Activated naive CD4-positive, alpha-beta T cell treated with anti-CD3 and anti-CD28 coated beads for 36 hours (primary cell): ENCODE data around the gene RRBP1. TPM values are rescaled to one million over a fixed set of nuclear protein-coding genes. Genes with fewer than 3 reads are reported as not detected.

Source experiments
- CTCF ChIA-PET: fragments of 350-600 bp; sonication (Branson Sonifier 250); formaldehyde crosslinking; loops from one replicate; lab custom pipeline; 2021; ENCODE audit warnings: antibody characterized with exemption; lab: Charles Lee
- DNase-seq: peaks from one replicate; pipeline ENCODE4 v3.0.0-alpha.2; 2020
- H3K27ac Mint-ChIP-seq: one replicate; pipeline ENCODE4 v1.8.0; 2021; ENCODE audit warnings: mild to moderate bottlenecking, mixed read lengths
- H3K27me3 Mint-ChIP-seq: one replicate; pipeline ENCODE4 v1.8.0; 2021; ENCODE audit warnings: low read depth, mixed read lengths
- H3K36me3 Mint-ChIP-seq: one replicate; pipeline ENCODE4 v1.8.0; 2021; ENCODE audit warnings: low read depth, mixed read lengths
- H3K4me1 Mint-ChIP-seq: one replicate; pipeline ENCODE4 v1.8.0; 2021; ENCODE audit warnings: low read depth, mixed read lengths
- H3K4me3 Mint-ChIP-seq: one replicate; pipeline ENCODE4 v1.8.0; 2021; ENCODE audit warnings: mild to moderate bottlenecking, moderate library complexity, mixed read lengths
- H3K9me3 Mint-ChIP-seq: one replicate; pipeline ENCODE4 v1.8.0; 2021; ENCODE audit warnings: mixed read lengths
- intact Hi-C: fragments of 100-400 bp; cut with micrococcal nuclease; formaldehyde crosslinking; loops from one replicate; pipeline ENCODE4 v1.15.1; 2023
- total RNA-seq, 2 experiments: library from RNA; stranded (reverse); gene quantifications; one replicate each; pipeline ENCODE4 v1.2.3, GENCODE V29; 2021

RRBP1 gene
- total RNA-seq, 2 experiments from 2014 or later, result 19.6 to 20.0 TPM

DNA sequence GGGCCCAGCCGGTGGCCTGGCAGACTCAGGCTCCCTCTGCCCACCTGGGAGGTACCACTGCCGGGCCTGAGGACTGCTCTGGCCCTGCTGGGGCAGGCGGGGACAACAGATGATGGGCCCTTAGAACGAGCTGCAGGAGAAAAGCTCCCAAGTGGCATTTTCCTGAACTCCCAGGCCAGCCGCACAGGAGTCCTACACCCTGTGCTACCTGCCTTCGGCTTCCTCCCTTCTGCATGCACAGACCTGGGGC is 70.8 kb downstream of the RRBP1 start:
- H3K4me1 Mint-ChIP-seq, result peaks cover 34% of the 10 kb centered on the region
- H3K27ac Mint-ChIP-seq, result peak overlapping the region; percentile 63
- DNase-seq, result peak; percentile 44
- CTCF ChIA-PET, result interaction anchor here (0.8 to 1.7 kb wide), 5 partner anchors 29 to 106 kb away, joined by 3 to 12 read pairs (median 4); partner anchors contain the start of gene RRBP1
- H3K4me3 Mint-ChIP-seq, result peak overlapping the region; percentile 38
- intact Hi-C loops, result loop anchor here (5.0 kb wide), 1 partner anchor 356 kb away; the partner anchor contains the start of genes MGME1 and SNX5
- no peaks in the 10 kb centered on the region for H3K9me3 Mint-ChIP-seq
- peaks cover 10% of the 10 kb centered on the region for H3K36me3 Mint-ChIP-seq
- H3K27me3 Mint-ChIP-seq, result no peaks in the 10 kb centered on the region

DNA sequence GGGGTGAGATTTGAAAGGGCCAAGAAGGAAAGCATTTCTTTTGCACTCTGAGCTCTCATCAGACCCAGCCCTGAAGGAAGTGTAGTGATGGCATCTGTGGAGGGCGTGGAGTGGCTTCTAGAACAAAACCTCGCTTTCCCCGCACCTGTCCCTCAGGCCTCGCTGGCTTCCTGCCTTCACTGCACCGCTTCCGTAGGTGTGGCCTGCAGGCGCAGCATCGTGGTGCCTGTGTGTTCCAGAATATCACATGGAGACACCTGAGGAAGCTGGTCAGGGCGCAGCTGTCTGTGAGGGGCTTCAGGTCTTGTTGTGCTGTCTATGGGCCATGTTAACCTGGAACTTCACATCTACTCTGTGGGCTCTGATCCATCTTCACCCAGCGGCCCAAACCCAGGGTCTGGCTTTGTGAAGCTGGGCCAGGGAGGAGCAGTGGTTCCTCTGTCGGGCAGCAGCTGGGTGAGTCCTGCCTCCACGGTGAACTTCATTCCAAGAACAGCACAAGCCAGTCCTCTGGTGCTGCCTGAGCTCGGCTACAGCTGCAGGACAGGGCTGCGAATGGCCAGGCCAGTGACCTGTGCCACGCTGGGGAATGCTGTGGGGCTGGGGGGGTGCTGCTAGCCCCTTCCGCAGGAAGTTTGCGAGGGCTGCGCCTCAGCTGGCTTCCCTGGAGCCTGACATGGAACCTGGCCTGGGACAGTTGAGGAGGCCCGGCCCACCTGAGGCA is 71.3 kb downstream of the RRBP1 start:
- Mint-ChIP-seq H3K4me1 (peaks cover 34% of the 10 kb centered on the region), H3K4me3 (peak overlapping the region; percentile 51), H3K9me3 (no peaks in the 10 kb centered on the region), H3K27ac (peak overlapping the region; percentile 63), H3K36me3 (peaks cover 10% of the 10 kb centered on the region), H3K27me3 (no peaks in the 10 kb centered on the region)
- DNase-seq, result peak; percentile 81
- intact Hi-C loops, result loop anchor here (1.0 to 5.0 kb wide), 3 partner anchors 39 to 357 kb away; partner anchors contain the start of genes MGME1, RRBP1 and SNX5
- CTCF ChIA-PET, result interaction anchor here (0.8 to 1.7 kb wide), 6 partner anchors 28 to 179 kb away, joined by 3 to 12 read pairs (median 4); partner anchors contain the start of gene RRBP1

DNA sequence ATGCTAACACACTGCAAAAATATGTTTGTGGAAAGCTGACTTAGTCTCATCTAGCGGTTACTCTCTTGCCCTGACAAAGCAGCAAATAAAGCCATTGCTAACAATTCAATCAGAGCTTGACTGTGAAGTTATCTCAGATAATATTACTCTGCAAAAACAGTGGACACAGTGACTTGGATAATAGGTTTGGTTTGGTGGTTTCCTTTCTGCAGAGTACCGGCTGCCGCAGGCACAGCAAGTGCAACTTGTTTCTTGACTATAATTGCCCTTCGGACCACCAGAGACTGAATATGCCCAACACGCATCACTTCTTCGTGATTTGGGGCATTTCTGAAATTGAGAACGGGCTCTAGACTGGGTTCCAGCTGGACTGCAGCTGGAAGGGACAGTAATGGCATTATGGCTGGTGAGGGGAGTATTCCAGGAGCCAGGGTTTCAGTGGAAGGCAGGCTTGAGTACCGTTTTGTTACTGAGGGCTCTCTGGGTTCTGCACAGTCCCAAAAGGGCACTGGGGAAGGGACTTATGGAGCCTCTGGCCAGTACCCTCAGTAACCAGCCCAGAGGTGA is 72.1 kb downstream of the RRBP1 start:
- Mint-ChIP-seq H3K9me3 (no peaks in the 10 kb centered on the region), H3K4me1 (peaks cover 34% of the 10 kb centered on the region), H3K27me3 (no peaks in the 10 kb centered on the region), H3K27ac (peak overlapping the region; percentile 63), H3K4me3 (no peak overlapping the region), H3K36me3 (peaks cover 12% of the 10 kb centered on the region)
- DNase-seq, result no peak
- CTCF ChIA-PET, result interaction anchor here (0.8 to 1.7 kb wide), 5 partner anchors 27 to 178 kb away, joined by 3 to 12 read pairs (median 3); partner anchors contain the start of gene RRBP1
- intact Hi-C loops, result loop anchor here (1.0 to 5.0 kb wide), 3 partner anchors 39 to 357 kb away; partner anchors contain the start of genes MGME1, RRBP1 and SNX5

DNA sequence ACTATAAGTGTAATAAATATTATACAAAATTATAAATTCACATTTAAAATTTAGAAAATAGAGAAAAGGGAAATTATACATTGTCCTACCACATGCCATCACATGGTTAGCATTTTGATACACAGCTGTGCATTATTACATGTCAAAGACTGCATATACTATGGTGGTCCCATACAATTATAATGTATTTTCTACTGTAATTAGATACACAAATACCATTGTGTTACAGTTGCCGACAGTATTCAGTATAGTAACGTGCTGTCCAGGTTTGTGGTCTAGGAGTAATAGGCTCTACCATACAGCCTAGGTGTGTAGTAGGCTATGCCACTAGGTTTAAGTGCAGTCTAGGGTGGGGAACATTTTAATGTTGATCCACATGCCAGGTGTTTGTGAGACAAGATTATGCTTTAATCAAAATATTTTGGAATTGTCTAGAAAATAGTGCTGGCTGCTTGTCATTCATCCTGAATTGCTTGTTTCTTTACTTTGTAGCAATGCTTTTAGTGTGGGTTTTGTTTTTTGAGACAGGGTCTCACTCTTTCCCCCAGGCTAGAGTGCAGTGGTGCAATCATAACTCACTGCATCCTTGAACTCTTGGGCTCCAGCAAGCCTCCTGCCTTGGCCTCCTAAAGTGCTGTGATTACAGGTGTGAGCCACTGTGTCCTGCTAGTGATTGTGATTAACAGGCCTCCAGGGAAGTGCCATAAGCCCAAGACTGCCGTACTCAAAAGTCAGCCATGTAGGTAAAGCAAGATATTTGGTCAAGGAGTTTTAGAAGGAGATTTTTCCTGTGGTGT is 73.1 kb downstream of the RRBP1 start:
- CTCF ChIA-PET, result no interaction called here
- Mint-ChIP-seq H3K27me3 (no peaks in the 10 kb centered on the region), H3K9me3 (no peaks in the 10 kb centered on the region), H3K4me3 (no peak overlapping the region), H3K36me3 (peaks cover 12% of the 10 kb centered on the region), H3K27ac (peak overlapping the region; percentile 66), H3K4me1 (peaks cover 34% of the 10 kb centered on the region)
- DNase-seq, result no peak
- intact Hi-C loops, result no loop called here

DNA sequence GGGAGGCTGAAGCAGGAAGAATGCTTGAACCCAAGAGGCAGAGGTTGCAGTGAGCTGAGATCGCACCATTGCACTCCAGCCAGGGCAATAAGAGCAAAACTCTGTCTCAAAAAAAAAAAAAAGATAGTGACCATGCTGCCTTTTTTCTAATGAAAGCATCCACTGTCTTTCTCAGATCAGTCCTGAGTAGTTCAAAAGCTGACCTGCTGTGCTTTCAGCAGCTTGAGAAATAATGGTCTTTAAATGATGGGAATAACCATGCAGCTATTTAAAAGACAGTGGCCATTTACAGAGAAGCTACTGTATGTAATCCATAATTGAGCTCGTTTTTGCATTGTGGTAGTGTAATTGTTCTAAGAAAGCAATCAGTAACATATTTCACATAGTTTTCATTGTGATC is 76.0 kb downstream of the RRBP1 start:
- Mint-ChIP-seq H3K27ac (no peak overlapping the region), H3K9me3 (no peaks in the 10 kb centered on the region), H3K36me3 (peaks cover 16% of the 10 kb centered on the region), H3K4me1 (peaks cover 17% of the 10 kb centered on the region), H3K4me3 (no peak overlapping the region), H3K27me3 (no peaks in the 10 kb centered on the region)
- no peak for DNase-seq
- CTCF ChIA-PET, result interaction anchor here (0.5 to 1.4 kb wide), 3 partner anchors 40 to 75 kb away, joined by 3 to 4 read pairs (median 3); partner anchors contain the start of gene BFSP1
- intact Hi-C loops, result no loop called here

DNA sequence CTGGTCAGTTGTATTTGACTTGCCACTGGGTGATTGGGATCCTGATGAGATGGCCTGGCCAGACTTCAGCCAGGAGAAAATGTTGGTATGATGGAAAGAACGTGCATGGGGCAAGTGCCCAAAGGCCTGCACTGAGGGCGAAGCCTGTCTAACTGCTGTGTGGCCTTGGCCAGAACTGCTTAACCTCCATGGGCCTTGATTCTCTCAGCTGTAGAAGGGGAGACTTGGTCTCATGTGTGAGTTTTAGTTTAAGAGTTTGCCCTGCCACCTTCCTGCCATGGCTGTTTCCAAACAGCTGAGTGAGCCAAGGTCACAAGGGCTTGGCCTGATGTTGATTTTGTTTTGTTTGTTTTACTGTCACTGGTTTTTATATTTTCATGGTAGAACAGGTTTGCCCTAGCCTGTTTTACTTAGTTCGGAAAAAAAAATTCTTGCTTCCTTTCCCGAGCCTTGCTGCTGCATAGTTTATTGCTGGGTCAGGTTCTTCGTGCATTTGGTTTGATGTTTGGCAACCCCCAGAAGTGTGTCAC is 76.8 kb downstream of the RRBP1 start:
- Mint-ChIP-seq H3K4me1 (peaks cover 10% of the 10 kb centered on the region), H3K27me3 (no peaks in the 10 kb centered on the region), H3K27ac (no peak overlapping the region), H3K4me3 (no peak overlapping the region), H3K9me3 (no peaks in the 10 kb centered on the region), H3K36me3 (peaks cover 20% of the 10 kb centered on the region)
- DNase-seq, result no peak
- intact Hi-C loops, result no loop called here
- CTCF ChIA-PET, result no interaction called here

DNA sequence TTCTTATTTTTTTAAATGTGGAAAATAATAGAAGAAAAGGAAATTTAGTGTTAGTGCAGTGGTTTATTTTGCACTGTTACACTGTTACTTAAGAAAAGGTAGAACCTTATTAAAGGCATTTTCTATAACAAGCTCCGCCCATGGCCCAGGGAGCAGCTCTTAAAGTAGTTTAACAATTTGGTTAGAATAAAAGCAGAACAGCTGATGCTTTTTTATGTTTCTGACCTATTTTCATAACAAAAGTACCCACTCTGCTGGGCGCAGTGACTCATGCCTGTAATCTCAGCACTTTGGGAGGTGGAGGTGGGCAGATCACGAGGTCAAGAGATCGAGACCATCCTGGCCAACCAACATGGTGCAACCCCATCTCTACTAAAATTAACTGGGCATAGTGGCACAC is 79.5 kb downstream of the RRBP1 start:
- Mint-ChIP-seq H3K4me1 (peaks cover 5% of the 10 kb centered on the region), H3K27ac (no peak overlapping the region), H3K9me3 (no peaks in the 10 kb centered on the region), H3K27me3 (no peaks in the 10 kb centered on the region), H3K4me3 (no peak overlapping the region), H3K36me3 (peaks cover 12% of the 10 kb centered on the region)
- CTCF ChIA-PET, result interaction anchor here (0.9 to 1.8 kb wide), 3 partner anchors 25 to 97 kb away, joined by 3 to 8 read pairs (median 7); partner anchors contain the start of gene DSTN
- no peak for DNase-seq
- intact Hi-C loops, result no loop called here

DNA sequence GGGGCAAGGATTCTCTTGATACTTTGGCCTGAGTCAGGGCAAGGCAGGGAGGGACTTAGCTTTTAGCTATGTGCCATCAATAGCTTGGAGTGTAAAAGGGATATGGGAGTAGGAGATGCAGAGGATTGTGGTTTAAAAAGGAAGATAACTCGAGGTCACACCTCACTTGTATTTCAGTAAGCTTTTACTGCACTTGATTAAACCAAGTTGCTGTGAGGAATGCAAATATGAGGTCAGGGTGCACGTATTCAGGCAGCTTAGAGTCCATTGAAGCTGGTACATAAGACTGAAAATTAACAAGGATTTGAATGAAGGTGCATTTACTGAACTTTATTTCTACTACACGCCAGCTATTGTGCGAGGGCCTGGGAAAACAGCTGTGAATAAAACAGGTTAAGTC is 80.1 kb downstream of the RRBP1 start:
- DNase-seq, result no peak
- peaks cover 7% of the 10 kb centered on the region for H3K4me1 Mint-ChIP-seq
- no peak overlapping the region for H3K4me3 Mint-ChIP-seq
- H3K36me3 Mint-ChIP-seq, result peaks cover 12% of the 10 kb centered on the region
- H3K27ac Mint-ChIP-seq, result no peak overlapping the region
- intact Hi-C loops, result loop anchor here (2.0 kb wide), 1 partner anchor 31 kb away; the partner anchor contains the start of gene DSTN
- no peaks in the 10 kb centered on the region for H3K9me3 Mint-ChIP-seq
- CTCF ChIA-PET, result interaction anchor here (1.5 to 1.8 kb wide), 2 partner anchors 31 to 97 kb away, joined by 7 to 8 read pairs; partner anchors contain the start of gene DSTN
- H3K27me3 Mint-ChIP-seq, result no peaks in the 10 kb centered on the region

DNA sequence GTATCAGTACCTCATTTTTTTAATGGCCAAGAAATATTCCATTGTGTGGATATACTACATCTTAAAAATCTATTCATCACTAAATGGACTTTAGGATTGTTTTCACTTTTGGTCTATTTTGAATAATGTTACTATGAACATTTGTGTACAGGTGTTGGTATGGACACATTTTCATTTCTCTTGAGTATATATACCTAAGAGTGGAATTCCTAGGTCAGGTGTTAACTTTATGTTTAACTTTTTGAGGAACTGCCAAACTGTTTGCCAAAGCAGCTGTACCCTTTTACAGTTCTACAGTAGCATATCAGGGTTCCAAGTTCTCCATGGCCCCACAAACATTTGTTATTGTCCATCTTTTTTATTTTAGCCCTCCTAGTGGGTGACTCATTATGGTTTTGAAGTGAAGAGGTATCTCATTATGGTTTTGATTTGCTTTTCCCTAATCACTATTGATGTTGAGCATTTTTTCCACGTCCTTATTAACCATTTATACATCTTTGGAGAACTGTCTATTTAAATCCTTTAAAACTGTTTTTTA is 84.0 kb downstream of the RRBP1 start:
- H3K4me1 Mint-ChIP-seq, result peaks cover 26% of the 10 kb centered on the region
- intact Hi-C loops, result no loop called here
- H3K27ac Mint-ChIP-seq, result no peak overlapping the region
- no peak for DNase-seq
- no peak overlapping the region for H3K4me3 Mint-ChIP-seq
- H3K27me3 Mint-ChIP-seq, result no peaks in the 10 kb centered on the region
- CTCF ChIA-PET, result no interaction called here
- H3K36me3 Mint-ChIP-seq, result peaks cover 7% of the 10 kb centered on the region
- H3K9me3 Mint-ChIP-seq, result no peaks in the 10 kb centered on the region

DNA sequence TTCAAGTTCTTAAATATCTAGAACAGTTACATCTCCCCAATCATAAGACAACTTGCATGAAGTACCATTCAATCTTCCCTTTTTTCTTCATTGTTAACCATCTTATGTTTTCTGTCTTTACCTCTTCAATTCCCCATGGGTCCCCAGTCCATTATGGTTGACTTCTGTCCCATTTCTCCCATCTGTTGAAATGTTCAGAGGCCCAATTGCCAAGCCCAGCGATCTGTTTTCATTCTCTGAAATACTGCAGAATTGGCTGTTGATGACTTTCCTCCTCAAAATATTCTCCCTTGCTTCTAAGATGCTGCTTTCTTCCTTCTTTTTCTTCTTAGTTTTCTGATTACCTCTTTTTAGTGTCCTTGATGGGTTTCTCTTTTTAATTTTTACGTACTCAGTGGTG is 86.2 kb downstream of the RRBP1 start:
- Mint-ChIP-seq H3K27ac (no peak overlapping the region), H3K4me1 (peaks cover 30% of the 10 kb centered on the region), H3K9me3 (no peaks in the 10 kb centered on the region), H3K36me3 (peaks cover 5% of the 10 kb centered on the region), H3K27me3 (no peaks in the 10 kb centered on the region), H3K4me3 (no peak overlapping the region)
- no peak for DNase-seq
- intact Hi-C loops, result no loop called here
- CTCF ChIA-PET, result no interaction called here

DNA sequence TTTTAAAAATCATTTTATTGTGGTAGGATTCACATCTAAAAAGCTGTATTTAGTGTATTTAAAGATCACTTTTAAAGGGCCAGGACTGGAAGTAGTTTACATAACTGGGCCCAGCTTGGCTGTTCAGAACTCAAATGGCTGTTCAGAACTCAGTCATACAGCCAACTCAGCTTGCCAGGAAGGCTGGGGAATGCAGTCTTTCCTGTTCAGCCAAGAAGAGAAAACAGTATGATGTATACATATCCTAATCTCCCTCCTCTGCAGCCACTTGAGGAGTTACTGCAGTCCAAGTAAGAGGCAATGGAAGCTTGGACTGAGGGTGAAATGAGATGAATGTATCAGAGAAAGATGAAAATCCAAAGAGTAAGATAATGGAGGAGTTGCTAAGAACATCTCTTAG is 87.6 kb downstream of the RRBP1 start:
- no peak overlapping the region for H3K4me3 Mint-ChIP-seq
- H3K36me3 Mint-ChIP-seq, result peaks cover 2% of the 10 kb centered on the region
- CTCF ChIA-PET, result interaction anchor here (0.7 to 1.6 kb wide), 4 partner anchors 15 to 89 kb away, joined by 3 to 4 read pairs (median 3); no protein-coding TSS in a partner anchor
- intact Hi-C loops, result no loop called here
- no peak for DNase-seq
- H3K4me1 Mint-ChIP-seq, result peaks cover 30% of the 10 kb centered on the region
- no peak overlapping the region for H3K27ac Mint-ChIP-seq
- no peaks in the 10 kb centered on the region for H3K27me3 Mint-ChIP-seq
- H3K9me3 Mint-ChIP-seq, result no peaks in the 10 kb centered on the region
